NCI-H226 (cell line): Measurements from ENCODE around the gene PTPN11.
"Not testable (repeated sequence)": the region's sequence is repeated elsewhere in the genome, so short reads cannot be mapped to it uniquely, and the experiment has no call there.

Source experiments
- DNase-seq: peaks from one replicate; pipeline ENCODE4 v3.0.0-alpha.2; 2015

PTPN11 gene

DNA sequence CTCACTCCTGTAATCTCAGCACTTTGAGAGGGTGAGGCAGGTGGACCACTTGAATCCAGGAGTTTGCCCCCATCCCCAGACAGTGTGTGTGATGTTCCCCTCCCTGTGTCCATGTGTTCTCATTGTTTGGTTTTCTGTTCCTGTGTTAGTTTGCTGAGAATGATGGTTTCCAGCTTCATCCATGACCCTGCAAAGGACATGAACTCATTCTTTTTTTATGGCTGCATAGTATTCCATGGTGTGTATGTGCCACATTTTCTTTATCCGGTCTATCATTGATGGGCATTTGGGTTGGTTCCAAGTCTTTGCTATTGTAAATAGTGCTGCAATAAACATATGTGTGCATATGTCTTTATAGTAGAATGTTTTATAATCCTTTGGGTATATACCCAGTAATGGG, 38.4 kb downstream of the PTPN11 start:
- DNase-seq: not testable (repeated sequence)

DNA sequence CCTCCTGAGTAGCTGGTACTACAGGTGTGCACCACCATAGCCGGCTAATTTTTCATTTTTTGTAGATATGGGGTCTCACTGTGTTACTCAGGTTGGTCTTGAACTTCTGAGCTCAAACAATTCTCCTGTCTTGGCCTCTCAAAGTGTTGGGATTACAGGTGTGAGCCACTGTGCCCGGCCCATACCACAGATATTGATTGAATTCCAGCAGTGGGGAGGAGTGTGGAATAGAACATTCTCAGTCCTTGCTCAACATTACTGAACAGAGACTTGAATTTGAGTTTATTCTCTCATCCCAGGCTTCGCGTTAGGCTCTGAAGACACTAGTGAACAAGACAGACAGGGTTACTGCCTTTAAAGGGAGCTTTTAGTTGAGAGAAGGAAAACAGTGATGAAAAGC, 39.6 kb downstream of the PTPN11 start:
- DNase-seq: no peak

DNA sequence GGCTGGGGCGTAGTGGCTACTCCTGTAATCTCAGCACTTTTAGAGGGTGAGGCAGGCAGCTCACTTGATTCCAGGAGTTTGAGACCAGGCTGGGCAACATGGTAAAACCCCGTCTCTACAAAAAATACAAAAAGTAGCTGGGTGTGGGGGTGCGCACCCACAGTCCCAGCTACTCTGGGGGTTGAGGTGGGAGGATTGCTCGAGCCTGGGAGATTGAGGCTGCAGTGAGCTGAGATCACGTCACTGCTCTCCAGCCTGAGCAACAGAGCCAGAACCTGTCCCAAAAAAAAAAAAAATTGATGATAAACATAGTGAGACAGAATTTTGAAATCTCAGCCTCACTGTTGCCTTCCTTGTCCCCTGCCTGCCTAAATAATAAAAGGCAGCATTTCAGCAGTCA, 40.0 kb downstream of the PTPN11 start:
- no peak for DNase-seq

DNA sequence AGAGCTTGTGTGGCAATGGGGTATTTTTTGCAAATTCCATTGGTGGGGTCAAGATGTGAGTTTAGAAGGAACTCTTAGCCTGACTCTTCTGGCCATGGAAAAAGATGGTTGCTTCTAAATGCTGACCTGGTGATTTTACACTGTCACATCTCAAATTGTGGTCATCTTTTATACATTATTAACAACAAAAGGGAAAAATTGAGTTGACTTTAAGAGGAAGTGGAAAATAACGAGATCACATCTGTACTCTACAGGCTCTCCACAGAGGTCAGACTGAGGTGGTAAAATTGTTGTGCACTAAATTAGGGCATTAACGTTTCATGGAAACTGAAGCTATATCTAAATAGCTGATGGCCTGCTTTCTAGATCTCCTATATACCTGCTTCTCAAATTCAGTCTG, 44.7 kb downstream of the PTPN11 start:
- DNase-seq: no peak

DNA sequence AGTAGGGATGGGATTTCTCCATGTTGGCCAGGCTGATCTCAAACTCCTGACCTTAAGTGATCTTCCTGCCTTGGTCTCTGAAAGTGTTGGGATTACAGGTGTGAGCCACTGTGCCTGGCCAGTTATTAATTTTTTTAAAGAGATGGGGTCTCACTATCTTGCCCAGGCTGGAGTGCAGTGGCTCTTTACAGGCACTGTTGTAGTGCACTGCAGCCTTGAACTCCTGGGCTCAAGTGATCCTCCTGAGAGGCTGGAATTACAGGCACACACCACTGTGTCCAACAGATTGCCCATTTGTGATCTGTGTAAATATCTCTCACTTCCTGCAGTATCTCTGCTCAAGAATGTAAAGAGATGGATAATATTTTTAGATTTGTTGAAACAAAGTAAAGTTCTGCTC, 45.9 kb downstream of the PTPN11 start:
- DNase-seq: no peak

DNA sequence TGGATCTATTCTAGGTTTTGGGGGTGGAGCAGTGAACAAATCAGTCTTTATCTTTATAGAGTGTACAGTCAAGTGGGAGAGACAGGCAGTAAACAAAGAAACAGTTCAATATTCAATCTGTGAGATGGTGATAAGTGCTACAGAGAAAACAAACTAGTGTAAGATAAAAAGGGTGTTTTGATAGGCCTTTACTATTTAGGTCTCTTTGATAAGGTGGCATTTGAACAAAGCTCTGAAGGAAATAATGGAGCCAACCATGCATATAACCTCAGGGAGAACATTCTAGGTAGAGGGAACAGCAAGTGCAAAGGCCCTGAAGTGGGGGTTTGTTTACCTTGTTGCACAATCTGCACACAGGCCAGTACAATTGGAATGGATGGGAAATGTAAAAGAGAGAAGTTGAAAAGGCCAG, 47.3 kb downstream of the PTPN11 start:
- no peak for DNase-seq

DNA sequence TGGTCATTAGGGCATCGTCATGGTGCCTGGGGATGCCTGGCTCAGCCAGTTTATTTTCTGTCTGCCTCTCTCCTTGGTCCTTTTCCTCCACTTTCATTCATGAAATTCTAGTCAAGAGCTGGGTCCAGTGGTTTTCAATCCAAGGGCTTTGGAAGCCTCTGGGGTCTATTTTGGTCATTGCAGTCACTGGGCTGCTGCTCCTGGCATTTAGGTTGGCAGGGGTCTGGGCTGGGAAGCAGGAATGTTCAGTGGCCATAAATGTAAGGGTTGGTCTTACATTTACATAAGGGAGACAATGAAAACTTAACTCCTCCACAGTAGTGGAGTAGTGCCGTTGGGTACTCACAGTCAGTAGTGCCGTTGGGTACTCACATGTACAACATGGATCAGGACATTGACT, 48.1 kb downstream of the PTPN11 start:
- no peak for DNase-seq

DNA sequence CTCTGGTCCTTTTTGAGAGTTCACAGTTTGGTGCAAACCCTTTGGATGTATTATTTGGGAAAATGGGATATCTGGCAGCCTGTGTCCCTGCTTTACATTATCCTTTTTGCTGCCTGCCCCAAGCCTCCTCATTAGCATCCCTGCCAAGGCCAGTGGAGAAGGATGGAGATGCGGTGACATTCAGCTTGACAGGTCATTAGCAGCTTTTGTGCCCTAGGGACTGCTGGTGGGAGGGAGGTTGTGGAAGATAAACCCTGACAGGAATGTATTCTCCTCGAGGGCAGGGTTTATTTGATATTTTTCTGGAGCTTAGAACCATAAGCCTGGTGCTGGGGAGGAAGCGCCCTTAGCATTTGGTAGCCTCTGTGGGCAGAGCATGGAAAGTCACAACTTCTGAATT, 49.3 kb downstream of the PTPN11 start:
- DNase-seq: no peak

DNA sequence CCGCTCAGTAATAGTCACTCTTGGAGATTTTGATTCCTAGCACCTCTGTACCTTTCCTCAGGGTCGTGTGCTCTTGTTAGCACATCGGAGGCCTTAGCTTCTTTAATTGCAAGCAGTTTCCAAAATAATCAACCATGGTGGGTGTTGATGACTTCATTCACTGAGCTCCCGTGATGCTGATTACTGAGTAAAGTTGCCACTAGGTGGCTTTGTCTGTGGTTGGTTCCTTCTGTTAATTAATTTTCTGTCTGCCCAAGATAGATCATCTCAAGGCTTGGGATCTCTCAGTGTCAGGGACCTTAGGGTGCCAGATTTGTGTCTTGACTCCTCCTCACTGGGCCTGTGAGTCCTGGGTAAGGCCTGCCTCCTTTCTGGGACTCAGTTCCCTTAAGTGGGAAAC, 54.3 kb downstream of the PTPN11 start:
- DNase-seq: no peak

DNA sequence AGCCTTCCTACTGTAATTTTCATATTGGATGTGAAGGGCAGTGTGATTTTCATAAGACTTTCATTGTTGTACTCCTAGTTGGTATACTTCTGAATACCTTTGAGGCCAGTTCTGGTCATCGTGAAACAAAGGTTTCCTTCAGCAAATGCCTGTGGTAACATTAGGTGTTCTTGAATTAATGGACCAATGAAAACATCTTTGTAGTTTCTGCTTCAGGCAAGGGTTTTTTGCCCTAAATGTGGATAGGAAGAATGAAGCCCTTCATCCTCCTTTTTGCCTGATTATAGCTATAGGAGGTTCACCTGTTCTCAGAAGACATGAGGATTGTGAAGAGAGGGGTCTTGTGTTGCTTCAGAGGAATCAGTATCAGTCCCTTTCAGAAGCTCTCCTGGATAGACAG, 60.7 kb downstream of the PTPN11 start:
- no peak for DNase-seq

DNA sequence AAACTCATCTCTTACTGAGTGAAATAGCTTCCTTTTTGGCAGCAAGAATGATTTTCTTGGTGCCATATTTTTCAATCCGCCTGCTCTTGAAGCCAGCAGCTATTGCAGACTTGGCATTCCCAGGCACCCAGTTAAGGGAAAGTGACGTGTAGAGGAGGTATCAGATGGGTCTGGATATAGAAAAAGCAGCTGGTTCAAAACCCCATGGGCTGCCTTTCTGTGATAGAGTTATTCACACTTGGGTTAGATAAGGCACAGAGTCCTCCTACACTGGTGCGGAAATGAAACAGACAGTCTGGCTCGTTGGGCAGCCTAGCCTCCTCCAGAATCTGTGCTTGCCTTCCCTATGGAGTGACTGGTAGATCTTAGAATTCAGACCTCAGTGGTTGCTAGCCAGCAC, 62.2 kb downstream of the PTPN11 start:
- DNase-seq: no peak

DNA sequence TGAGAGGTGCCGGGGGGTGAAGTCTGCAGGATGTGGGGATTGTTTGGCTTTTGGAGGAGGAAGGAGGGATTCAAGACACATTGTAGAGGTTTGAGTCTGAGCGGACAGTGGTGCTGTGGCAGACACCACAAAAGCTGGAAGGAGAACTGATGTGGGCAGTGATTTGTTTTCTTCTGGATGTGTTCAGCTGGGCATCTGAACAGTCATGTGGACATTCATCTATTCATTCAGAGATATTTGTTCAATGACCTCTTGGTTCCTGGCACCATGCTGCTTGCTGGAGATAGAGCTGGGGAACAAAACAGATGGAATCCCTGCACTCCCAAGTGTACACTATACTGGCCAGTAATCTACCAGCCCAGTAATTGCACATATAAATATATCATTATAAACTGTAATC, 64.0 kb downstream of the PTPN11 start:
- DNase-seq: no peak

DNA sequence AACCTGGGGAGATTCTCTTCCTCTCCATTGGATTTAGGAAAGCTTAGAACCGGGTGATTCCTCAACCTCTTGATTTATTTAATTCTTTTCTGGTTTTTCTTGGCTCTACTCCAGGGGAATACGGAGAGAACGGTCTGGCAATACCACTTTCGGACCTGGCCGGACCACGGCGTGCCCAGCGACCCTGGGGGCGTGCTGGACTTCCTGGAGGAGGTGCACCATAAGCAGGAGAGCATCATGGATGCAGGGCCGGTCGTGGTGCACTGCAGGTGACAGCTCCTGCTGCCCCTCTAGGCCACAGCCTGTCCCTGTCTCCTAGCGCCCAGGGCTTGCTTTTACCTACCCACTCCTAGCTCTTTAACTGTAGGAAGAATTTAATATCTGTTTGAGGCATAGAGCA, 67.6 kb downstream of the PTPN11 start:
- no peak for DNase-seq

DNA sequence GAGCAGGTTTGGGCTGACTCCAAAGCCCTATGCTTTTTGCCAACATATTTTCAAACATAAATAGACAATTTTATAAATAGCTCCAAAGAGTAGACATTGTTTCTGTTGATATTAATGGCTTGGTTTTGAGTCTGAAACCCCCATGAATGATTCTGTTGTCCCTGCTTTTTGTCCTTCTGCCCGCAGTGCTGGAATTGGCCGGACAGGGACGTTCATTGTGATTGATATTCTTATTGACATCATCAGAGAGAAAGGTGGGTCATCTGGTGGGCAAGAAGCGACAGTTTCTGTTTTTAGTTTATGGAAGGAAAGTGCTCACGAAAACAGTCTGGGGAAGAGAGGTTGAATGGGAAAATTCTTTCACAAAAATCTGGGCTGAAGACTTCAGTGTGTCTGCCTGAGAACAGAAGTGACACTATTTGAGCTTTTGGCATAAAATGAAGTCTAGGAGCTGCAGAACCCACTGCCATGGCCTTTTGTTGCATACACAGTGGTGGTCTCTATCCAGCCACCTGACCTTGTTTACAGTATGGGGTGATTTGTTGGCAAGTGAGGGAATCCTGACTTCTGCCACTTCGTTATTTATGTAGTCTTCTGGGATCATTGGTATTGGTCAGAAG, 69.6 kb downstream of the PTPN11 start:
- DNase-seq: no peak

DNA sequence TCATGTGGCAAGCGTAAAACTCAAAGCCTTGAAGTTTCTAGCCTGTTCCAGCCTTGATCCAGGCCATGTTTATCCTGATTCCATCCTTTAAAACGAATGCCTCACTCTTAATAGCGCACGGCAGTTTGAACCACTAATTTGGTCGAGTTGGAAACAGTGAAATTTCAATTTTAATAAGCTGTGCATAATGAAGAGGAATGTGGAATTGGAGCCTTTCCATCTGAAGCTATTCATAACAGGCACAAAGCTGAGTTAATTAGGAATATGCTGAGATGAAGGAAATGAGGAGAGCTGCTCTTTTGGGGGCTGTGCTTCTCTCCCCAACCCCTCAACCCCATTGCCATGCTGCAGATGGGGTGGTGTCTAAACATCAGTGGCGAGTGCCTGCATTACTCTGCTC, 70.7 kb downstream of the PTPN11 start:
- DNase-seq: no peak

DNA sequence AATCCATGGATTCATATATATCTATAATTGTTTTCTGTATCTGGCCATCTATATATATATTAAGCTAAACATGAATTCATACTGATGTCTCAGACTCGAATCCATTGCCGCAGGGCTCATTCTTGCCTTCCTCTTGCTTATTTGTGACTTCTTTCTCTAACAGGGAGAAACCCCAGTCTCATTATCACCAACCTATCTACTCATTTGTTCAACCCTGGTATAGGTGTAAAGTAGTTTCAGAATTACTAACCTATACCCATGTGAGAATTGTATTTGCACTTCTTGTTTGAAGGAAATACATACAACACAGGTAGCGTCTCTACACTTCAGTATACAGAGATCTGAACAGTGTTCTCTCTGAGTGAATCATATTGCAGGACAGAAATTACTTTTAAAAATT, 77.7 kb downstream of the PTPN11 start:
- no peak for DNase-seq

DNA sequence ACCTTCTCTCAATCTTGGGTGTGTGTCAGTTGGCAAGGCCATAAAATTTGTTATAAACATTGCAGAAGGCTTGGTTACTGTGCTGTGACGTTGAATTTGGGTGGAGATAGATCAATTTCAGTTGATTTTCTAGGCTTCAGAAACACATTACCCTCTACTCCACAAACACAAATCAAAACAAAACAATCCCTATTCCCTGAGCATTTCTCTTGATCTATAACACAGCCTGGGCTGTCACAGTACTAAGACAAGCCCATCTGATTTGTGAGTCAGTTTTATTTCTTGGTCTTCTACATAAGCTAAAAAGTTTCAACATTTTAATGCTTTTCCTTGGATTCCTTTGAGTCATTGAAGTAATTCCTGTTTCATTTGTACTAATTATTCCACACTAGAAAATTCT, 79.8 kb downstream of the PTPN11 start:
- DNase-seq: no peak

DNA sequence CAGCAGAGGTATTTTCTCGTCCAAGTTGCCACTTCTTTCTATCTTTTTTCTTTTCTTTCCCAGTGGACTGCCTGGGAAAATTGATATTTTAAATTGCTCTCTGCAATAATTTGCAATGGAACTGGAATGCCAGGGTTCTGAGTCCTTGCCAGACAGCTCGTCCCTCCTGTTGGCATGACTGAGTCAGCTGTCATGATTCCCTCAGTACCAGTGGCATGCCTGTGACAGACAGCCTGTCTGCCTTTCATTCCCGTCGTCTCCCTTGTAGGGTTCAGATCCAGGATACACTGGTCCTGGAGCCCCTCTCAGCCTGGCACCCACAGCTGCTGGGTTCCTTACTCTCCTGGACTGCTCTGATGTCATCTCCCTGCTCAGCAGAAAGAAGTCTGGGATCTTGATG, 84.8 kb downstream of the PTPN11 start:
- no peak for DNase-seq

DNA sequence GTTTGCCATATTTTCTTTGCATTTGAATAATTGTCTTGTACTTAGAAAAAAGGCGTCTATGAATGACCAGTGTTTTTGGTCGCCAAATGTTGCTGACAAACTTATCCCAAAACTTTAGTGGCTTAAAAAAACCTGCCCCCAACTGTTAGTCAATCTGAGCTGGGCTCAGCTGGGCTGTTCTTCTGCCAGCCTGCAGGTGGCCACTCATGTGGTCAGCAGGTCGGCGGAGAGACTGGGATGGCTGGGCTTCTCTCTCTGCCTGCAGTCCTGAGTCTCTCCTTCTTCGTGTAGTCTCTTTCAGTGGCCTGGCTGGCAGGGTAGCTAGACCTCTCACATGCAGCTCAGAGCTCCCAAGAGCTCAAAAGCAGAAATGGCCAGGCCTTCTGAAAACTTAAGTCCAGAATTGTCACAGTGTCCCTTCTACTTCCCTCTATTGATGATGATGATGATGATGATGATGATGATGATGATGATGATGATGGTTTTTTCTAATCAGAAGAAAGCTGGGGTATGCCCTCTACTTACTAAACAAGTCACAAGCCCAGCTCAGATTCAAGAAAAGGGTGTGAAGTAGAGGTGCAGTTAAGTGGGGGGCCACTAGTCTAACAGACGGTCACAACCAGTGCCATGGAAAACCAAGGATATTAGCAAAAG, 87.9 kb downstream of the PTPN11 start:
- no peak for DNase-seq

DNA sequence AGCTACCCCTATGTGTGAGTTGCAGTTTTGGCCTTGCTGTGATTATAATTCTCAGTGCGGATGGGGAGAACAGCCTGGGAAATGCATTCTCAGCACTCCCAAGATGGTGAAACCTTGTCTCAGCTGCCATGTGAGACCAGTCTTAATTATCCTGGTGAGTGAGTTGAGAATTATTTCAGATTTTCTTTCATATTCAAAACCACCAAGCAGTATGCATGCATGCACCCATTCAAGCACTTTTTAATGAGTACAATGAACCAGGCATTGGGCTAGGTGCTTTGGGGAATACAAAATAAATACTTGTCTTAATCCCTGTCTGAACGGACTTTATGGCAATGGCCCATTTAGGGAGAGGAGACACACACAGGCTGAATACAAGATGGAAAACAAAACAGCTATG, 94.7 kb downstream of the PTPN11 start:
- DNase-seq: no peak

DNA sequence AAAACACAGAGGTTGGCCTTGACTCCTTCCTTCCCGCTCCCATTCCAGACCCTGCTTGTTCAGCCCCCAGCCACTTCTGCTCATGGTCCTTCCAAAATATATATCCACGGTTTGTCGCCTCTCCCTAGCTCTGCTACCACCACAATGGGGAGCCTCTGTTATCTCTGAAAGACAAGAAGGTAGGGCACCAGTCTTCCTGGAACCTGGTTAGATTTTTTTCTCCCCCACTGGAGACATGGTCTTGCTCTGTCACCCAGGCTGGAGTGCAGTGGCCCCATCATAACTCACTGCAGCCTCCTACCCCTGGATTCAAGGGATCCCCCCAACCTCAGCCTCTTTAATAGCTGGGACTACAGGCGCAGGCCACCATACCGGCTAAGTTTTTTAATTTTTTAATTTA, 95.7 kb downstream of the PTPN11 start:
- no peak for DNase-seq

DNA sequence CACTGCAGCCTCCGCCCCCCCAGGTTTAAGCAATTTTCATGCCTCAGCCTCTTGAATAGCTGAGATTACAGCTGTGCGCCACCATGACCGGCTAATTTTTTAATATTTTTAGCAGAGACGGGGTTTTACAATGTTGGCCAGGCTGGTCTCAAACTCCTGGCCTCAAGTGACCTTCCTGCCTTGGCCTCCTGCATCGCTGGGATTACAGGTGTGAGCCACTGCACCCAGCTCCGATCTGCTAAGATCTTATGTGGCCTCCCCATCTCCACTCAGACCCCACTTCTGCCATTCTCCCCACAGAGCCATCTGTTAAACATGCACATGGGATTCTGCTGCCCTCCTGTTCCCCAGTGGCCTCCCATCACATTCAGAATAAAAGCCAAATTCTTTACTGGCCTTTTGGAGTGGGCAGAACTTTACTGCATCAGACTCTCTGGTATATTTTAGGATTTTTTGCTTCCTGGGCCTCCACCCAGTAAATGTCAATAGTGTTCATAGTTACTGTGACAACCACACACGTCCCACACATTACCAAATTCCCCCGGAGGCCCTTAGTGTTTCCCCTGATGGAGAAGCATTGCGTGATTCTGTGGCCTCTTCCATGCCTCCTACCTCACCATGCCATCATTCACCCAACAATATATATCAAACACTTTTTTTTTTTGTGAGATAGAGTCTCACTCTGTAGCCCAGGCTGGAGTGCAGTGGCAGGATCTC, 96.3 kb downstream of the PTPN11 start:
- no peak for DNase-seq

DNA sequence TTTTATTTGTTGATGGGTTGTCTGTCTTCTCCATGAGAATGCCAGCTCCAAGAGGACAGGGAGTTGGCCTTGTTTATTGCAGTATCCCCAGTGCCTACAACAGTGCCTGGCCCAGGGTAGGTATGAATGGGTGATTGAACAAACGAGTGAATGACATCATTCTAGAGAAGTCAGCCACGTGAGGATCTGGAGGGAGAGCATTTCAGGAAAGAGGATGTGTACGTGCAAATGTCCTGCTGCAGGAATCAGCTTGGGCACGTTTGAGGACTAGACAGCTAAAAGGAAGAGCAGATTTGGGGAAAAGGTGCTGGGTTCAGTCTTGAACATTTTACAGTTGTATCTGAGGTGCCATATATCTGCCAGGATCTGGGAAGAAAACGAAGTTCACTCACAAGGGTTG, 97.1 kb downstream of the PTPN11 start:
- no peak for DNase-seq

DNA sequence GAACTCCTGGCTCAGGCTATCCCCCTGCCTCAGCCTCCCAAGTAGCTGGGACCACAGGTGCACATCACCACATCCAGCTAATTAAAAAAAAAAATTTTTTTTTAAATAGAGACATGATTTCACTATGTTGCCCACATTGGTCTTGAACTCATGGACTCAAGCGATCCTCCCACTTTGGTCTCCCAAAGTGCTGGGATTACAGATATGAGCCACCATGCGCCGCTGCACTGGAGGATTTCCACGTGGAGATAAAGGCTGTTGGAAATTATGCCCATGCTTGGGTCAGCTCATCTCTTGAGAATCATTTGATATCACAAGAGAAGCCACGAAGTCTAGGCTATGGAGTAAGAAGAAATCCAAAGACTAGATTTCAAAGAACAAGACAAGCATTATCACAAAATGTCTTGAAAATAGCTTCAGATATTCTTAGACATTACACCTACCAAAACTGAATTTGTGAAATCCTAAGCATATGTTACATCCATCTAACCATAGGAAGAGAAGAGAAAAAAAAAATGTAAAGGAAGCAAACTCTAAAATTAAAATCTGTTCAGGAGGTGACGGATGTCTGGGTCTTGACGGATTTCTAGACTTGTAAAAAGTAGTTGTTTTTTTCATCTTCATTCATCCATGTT, 99.1 kb downstream of the PTPN11 start:
- DNase-seq: no peak
